ENCODE measurements around the gene PIP5KL1. TPM values are rescaled to one million over a fixed set of nuclear protein-coding genes. Genes with fewer than 3 reads are reported as not detected.

Gene PIP5KL1
- total RNA-seq, 2 donors from 2014 or later, result 3.1 to 16.5 TPM

GRCh38 chr9:127958728-127959127 is 28.2 kb upstream of the PIP5KL1 start:
- no peak overlapping the region for H3K4me3 ChIP-seq
- no peak for TF ChIP-seq POLR2A (IDR thresholded peaks at IDR 0.05)
- TF ChIP-seq POLR2AphosphoS5 (IDR thresholded peaks at IDR 0.05), result no peak
- TF ChIP-seq CTCF (IDR thresholded peaks at IDR 0.05), result no peak
- peaks cover 24% of the 10 kb centered on the region for H3K4me1 ChIP-seq (replicated peaks)
- no peak for DNase-seq (ENCODE audit: low spot score)
- H3K27me3 ChIP-seq (replicated peaks; ENCODE audit: insufficient read depth), result no peaks in the 10 kb centered on the region
- intact Hi-C loops (cut with DNase I), result no loop called here
- H3K36me3 ChIP-seq, result no peaks in the 10 kb centered on the region
- WGBS, result 94% methylated on average over 1 of the region's 1 CpG
- no peak overlapping the region for H3K27ac ChIP-seq
- no peaks in the 10 kb centered on the region for H3K9me3 ChIP-seq

GRCh38 chr9:127955294-127956015 is 24.9 kb upstream of the PIP5KL1 start:
- Histone ChIP-seq H3K9me3 (no peaks in the 10 kb centered on the region), H3K27me3 (replicated peaks; ENCODE audit: insufficient read depth) (no peaks in the 10 kb centered on the region), H3K36me3 (no peaks in the 10 kb centered on the region), H3K4me1 (replicated peaks) (peaks cover 16% of the 10 kb centered on the region), H3K4me3 (no peak overlapping the region), H3K27ac (peak overlapping the region; percentile 76)
- DNase-seq (ENCODE audit: low spot score), result peak; percentile 98
- WGBS, result 19% methylated on average over 12 of the region's 12 CpGs
- peak; percentile 21 to 91 (median 66) for TF ChIP-seq CTCF (IDR thresholded peaks at IDR 0.05)
- peak; percentile 100 for TF ChIP-seq POLR2AphosphoS5 (IDR thresholded peaks at IDR 0.05)
- TF ChIP-seq POLR2A (IDR thresholded peaks at IDR 0.05), result peak; percentile 62
- intact Hi-C loops (cut with DNase I), result no loop called here

- Histone ChIP-seq H3K9me3 (no peaks in the 10 kb centered on the region), H3K27ac (peak overlapping the region; percentile 76), H3K4me1 (replicated peaks) (peaks cover 16% of the 10 kb centered on the region), H3K36me3 (no peaks in the 10 kb centered on the region), H3K27me3 (replicated peaks; ENCODE audit: insufficient read depth) (no peaks in the 10 kb centered on the region), H3K4me3 (no peak overlapping the region)
- no peak for DNase-seq (ENCODE audit: low spot score)
- 12% methylated on average over 12 of the region's 13 CpGs for WGBS
- intact Hi-C loops (cut with DNase I), result no loop called here
- no peak for TF ChIP-seq POLR2A (IDR thresholded peaks at IDR 0.05)
- no peak for TF ChIP-seq POLR2AphosphoS5 (IDR thresholded peaks at IDR 0.05)
- TF ChIP-seq CTCF (IDR thresholded peaks at IDR 0.05), result no peak
Observed at GRCh38 chr9:127954831-127955293, 24.3 kb upstream of the PIP5KL1 start.

- no peak for TF ChIP-seq CTCF (IDR thresholded peaks at IDR 0.05)
- TF ChIP-seq POLR2AphosphoS5 (IDR thresholded peaks at IDR 0.05), result no peak
- TF ChIP-seq POLR2A (IDR thresholded peaks at IDR 0.05), result no peak
- DNase-seq (ENCODE audit: low spot score), result no peak
- H3K9me3 ChIP-seq, result no peaks in the 10 kb centered on the region
- intact Hi-C loops (cut with DNase I), result no loop called here
- peaks cover 16% of the 10 kb centered on the region for H3K4me1 ChIP-seq (replicated peaks)
- H3K27me3 ChIP-seq (replicated peaks; ENCODE audit: insufficient read depth), result no peaks in the 10 kb centered on the region
- no peaks in the 10 kb centered on the region for H3K36me3 ChIP-seq
- H3K4me3 ChIP-seq, result no peak overlapping the region
- WGBS, result 74% methylated on average over 17 of the region's 17 CpGs
- peak overlapping the region; percentile 76 for H3K27ac ChIP-seq
Observed at GRCh38 chr9:127953768-127954505, 23.4 kb upstream of the PIP5KL1 start.

Measured in prostate gland (tissue), 2 donors.